ENCODE results near the gene SLC5A10.

DNA sequence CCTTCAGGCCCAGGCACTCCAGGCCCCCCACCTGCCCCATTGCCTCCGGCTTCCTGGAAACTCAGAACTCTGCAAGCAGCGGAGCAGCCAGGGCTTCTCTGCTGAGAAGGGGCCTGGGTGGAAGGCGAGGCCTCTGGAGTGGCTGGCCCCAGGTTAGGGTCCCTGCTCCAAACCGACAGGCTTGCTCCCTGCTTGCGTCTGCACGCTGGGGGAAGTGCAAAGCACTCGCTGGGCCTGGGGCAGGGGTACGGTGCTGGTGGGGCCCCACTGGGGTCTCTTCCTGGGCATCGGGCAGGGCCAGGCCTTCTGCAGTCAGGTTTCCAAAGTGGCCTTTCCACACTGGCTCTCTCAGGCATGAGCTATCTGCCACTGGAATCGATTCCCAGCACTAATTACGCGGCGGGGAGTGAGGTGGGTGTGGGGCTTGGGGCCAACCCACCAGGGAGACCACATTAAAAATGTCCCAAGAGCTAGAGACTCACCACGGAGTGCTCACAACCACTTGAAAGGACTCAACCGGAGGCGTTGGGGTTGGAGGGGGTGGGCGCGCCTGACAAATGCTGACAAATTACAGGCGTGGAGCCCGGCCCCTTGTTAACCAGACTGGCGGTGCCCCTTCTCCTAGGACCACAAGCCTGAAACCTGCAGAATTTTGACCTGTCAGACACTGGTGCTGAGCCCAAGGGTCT, 34.7 kb downstream of the SLC5A10 start:
- TF ChIP-seq, protein P1, sequence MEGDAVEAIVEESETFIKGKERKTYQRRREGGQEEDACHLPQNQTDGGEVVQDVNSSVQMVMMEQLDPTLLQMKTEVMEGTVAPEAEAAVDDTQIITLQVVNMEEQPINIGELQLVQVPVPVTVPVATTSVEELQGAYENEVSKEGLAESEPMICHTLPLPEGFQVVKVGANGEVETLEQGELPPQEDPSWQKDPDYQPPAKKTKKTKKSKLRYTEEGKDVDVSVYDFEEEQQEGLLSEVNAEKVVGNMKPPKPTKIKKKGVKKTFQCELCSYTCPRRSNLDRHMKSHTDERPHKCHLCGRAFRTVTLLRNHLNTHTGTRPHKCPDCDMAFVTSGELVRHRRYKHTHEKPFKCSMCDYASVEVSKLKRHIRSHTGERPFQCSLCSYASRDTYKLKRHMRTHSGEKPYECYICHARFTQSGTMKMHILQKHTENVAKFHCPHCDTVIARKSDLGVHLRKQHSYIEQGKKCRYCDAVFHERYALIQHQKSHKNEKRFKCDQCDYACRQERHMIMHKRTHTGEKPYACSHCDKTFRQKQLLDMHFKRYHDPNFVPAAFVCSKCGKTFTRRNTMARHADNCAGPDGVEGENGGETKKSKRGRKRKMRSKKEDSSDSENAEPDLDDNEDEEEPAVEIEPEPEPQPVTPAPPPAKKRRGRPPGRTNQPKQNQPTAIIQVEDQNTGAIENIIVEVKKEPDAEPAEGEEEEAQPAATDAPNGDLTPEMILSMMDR (IDR thresholded peaks at IDR 0.05) = no peak
- TF ChIP-seq POLR2A (IDR thresholded peaks at IDR 0.05) = no peak
